CD4-positive, alpha-beta T cell treated with Interleukin-15 for 4 hours (primary cell): ENCODE results near the gene SMAD5.

Experiments
- DNase-seq: peaks from one replicate; pipeline ENCODE4 v3.0.0-alpha.2; 2020; ENCODE audit warnings: low spot score

SMAD5 gene

GRCh38 chr5:136115183-136115865 is 17.3 kb upstream of the SMAD5 start:
- DNase-seq, result no peak

GRCh38 chr5:136120529-136120928 is 12.1 kb upstream of the SMAD5 start:
- DNase-seq, result no peak

GRCh38 chr5:136123236-136123768 is 9.3 kb upstream of the SMAD5 start:
- DNase-seq, result no peak

- DNase-seq, result no peak
Observed at GRCh38 chr5:136127560-136127959, 5.1 kb upstream of the SMAD5 start.

- DNase-seq, result no peak
Observed at GRCh38 chr5:136128481-136128880, 4.2 kb upstream of the SMAD5 start.

GRCh38 chr5:136129445-136129844 is 3.2 kb upstream of the SMAD5 start:
- DNase-seq, result no peak

GRCh38 chr5:136130581-136130980 is 2.1 kb upstream of the SMAD5 start:
- DNase-seq, result no peak

GRCh38 chr5:136132087-136132486 is 558 bp upstream of the SMAD5 start:
- peak; percentile 2 for DNase-seq

GRCh38 chr5:136133222-136133921 is 727 bp downstream of the SMAD5 start:
- peak; percentile 10 for DNase-seq

GRCh38 chr5:136133922-136134379 is 1.3 kb downstream of the SMAD5 start:
- peak; percentile 25 for DNase-seq

- no peak for DNase-seq
Observed at GRCh38 chr5:136134653-136135052, 2.0 kb downstream of the SMAD5 start.

GRCh38 chr5:136135536-136135935 is 2.9 kb downstream of the SMAD5 start:
- no peak for DNase-seq

GRCh38 chr5:136137497-136138220 is 5.0 kb downstream of the SMAD5 start:
- DNase-seq, result no peak

GRCh38 chr5:136141561-136141960 is 8.9 kb downstream of the SMAD5 start:
- DNase-seq, result no peak

GRCh38 chr5:136143312-136143711 is 10.7 kb downstream of the SMAD5 start:
- DNase-seq, result no peak

- no peak for DNase-seq
Observed at GRCh38 chr5:136143763-136144162, 11.1 kb downstream of the SMAD5 start.

GRCh38 chr5:136145030-136145429 is 12.4 kb downstream of the SMAD5 start:
- DNase-seq, result no peak

- no peak for DNase-seq
Observed at GRCh38 chr5:136146201-136146600, 13.6 kb downstream of the SMAD5 start.

- DNase-seq, result no peak
Observed at GRCh38 chr5:136147632-136148031, 15.0 kb downstream of the SMAD5 start.

GRCh38 chr5:136149891-136150290 is 17.2 kb downstream of the SMAD5 start:
- no peak for DNase-seq

GRCh38 chr5:136153581-136154236 is 21.1 kb downstream of the SMAD5 start:
- no peak for DNase-seq

- DNase-seq, result no peak
Observed at GRCh38 chr5:136155078-136155477, 22.4 kb downstream of the SMAD5 start.
